Nephron progenitor cell (in vitro differentiated cells): ENCODE data around the gene SHB.

Experiments
- DNase-seq: peaks from one replicate; pipeline ENCODE4 v3.0.0; 2021
- H3K27ac Mint-ChIP-seq: 2 replicates; pipeline ENCODE4 v1.8.0; 2021; ENCODE audit warnings: mild to moderate bottlenecking, moderate library complexity, mixed read lengths
- H3K27me3 Mint-ChIP-seq: 2 replicates; pipeline ENCODE4 v1.8.0; 2021; ENCODE audit warnings: mild to moderate bottlenecking, low read depth, mixed read lengths; ENCODE audit not compliant: poor library complexity
- H3K36me3 Mint-ChIP-seq: 2 replicates; pipeline ENCODE4 v1.8.0; 2021; ENCODE audit warnings: low read depth, mixed read lengths
- H3K4me1 Mint-ChIP-seq: 2 replicates; pipeline ENCODE4 v1.8.0; 2021; ENCODE audit warnings: mixed read lengths
- H3K4me3 Mint-ChIP-seq: 2 replicates; pipeline ENCODE4 v1.8.0; 2021; ENCODE audit warnings: mild to moderate bottlenecking, moderate library complexity, mixed read lengths
- H3K9me3 Mint-ChIP-seq: 2 replicates; pipeline ENCODE4 v1.8.0; 2021; ENCODE audit warnings: mild to moderate bottlenecking, moderate library complexity, mixed read lengths
- TF ChIP-seq, protein P1 (sequence below): fragments of 200-600 bp; sonication (generic); IDR thresholded peaks from 2 replicates; pipeline ENCODE4 v1.5.0; 2021; ENCODE audit warnings: antibody characterized with exemption

SHB gene

DNA sequence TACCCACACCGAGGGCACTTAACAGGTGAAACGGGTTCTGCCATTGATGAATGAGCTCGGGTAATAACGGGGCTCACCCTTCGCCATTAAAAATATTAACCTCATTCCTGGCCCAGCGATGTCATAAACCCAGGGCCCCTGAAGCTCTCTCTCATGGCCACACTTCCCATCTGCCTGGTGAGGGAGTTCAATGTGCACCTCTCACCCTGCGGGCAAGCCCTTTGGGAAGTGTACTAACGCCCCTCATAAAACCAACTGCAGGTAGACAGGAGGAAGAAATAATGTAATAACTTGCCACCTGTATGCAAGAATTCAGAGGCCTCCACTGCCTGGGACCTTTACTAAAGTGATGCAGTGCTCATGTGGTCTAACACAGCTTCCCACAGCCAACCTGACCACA lies 35.1 kb downstream of the SHB start:
- Mint-ChIP-seq H3K27me3 (peaks cover 11% of the 10 kb centered on the region), H3K27ac (no peak overlapping the region), H3K4me3 (no peak overlapping the region), H3K4me1 (peaks cover 54% of the 10 kb centered on the region), H3K9me3 (no peaks in the 10 kb centered on the region), H3K36me3 (no peaks in the 10 kb centered on the region)
- DNase-seq, result no peak
- TF ChIP-seq, protein P1, sequence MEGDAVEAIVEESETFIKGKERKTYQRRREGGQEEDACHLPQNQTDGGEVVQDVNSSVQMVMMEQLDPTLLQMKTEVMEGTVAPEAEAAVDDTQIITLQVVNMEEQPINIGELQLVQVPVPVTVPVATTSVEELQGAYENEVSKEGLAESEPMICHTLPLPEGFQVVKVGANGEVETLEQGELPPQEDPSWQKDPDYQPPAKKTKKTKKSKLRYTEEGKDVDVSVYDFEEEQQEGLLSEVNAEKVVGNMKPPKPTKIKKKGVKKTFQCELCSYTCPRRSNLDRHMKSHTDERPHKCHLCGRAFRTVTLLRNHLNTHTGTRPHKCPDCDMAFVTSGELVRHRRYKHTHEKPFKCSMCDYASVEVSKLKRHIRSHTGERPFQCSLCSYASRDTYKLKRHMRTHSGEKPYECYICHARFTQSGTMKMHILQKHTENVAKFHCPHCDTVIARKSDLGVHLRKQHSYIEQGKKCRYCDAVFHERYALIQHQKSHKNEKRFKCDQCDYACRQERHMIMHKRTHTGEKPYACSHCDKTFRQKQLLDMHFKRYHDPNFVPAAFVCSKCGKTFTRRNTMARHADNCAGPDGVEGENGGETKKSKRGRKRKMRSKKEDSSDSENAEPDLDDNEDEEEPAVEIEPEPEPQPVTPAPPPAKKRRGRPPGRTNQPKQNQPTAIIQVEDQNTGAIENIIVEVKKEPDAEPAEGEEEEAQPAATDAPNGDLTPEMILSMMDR, result no peak

DNA sequence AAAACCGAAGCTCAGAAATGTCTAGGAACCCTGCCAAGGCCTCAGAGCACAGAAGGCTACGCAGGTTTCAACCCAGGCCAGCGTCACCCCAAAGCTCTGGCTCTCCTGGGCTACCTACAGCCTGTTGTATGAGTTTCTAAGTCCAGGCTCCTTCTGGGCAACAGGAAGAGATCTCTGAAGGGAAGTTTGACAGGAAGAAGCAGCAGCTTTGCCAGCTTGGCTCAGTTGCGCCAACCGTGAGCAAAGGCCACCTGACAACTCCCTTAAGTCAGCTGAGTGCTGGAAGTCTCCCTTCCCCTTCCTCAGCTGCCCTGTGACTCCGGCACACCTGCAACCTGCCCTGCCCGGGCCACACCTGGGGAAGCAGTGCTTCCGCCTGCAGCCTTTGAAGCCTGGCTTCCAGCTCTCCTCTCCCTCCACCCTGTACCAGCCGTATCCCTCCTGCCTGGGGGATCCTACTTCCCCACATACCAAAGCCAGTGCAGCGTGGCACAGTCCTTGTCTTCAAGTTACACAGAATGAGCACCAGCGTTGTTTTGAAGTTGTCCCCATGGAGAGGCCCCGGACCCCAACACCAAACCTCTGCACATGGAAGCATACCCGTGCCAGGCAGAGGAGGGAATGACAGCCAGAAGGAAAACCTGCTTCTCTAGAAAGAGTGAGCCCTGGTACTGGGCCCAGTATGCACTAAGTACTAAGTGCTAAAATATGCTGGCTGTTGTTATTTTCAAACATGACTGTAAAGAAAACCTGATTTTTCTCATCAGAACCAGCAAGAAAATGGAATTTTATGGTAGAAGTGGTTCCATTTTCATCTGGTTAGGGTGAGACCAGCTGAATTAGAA lies 36.5 kb downstream of the SHB start:
- peak; percentile 40 for DNase-seq
- H3K4me1 Mint-ChIP-seq, result peaks cover 49% of the 10 kb centered on the region
- TF ChIP-seq, protein P1, result no peak
- H3K9me3 Mint-ChIP-seq, result no peaks in the 10 kb centered on the region
- peak overlapping the region; percentile 47 for H3K4me3 Mint-ChIP-seq
- H3K27me3 Mint-ChIP-seq, result peaks cover 11% of the 10 kb centered on the region
- H3K36me3 Mint-ChIP-seq, result no peaks in the 10 kb centered on the region
- H3K27ac Mint-ChIP-seq, result no peak overlapping the region

DNA sequence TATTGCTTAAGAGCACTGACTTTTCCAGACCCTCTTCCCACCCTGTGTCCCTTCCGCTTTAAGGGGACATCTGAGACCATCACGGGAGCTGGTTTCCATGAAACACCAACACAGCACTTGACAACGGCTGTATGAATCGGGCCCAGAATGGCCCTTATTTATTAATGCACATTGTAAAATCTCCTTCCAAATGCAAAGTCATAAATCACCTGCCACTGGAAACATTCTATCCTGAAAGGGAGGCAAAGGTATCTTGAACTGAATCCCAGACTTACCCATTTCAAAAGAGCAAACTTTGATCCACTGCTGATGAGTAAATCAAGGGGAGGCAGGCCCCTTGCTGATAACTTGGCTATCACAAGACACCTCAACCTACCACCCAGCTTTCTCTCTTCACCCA lies 37.4 kb downstream of the SHB start:
- Mint-ChIP-seq H3K27ac (no peak overlapping the region), H3K36me3 (no peaks in the 10 kb centered on the region), H3K4me1 (peaks cover 49% of the 10 kb centered on the region), H3K9me3 (no peaks in the 10 kb centered on the region), H3K27me3 (peaks cover 11% of the 10 kb centered on the region), H3K4me3 (no peak overlapping the region)
- TF ChIP-seq, protein P1, result no peak
- no peak for DNase-seq

DNA sequence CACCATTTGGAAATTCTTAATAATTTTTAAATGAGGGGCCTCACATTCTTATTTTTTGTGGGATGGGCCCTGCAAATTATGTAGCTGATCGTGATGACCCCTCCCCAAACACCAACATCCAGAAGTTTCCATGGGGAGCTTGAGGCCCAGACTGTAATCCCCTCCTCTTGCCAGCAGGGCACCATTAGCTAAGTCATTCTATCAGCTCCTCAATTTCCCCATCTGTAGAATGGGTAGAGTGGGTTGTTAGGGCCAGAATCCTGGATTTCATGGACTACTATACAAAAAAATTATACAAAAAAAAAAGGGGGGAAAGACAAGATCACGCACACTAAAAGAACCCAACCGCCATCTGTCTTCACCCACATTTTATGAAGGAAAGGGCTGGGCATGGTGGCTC lies 38.4 kb downstream of the SHB start:
- DNase-seq, result no peak
- H3K27me3 Mint-ChIP-seq, result peaks cover 11% of the 10 kb centered on the region
- peaks cover 56% of the 10 kb centered on the region for H3K4me1 Mint-ChIP-seq
- TF ChIP-seq, protein P1, result no peak
- no peak overlapping the region for H3K4me3 Mint-ChIP-seq
- no peak overlapping the region for H3K27ac Mint-ChIP-seq
- H3K9me3 Mint-ChIP-seq, result no peaks in the 10 kb centered on the region
- H3K36me3 Mint-ChIP-seq, result no peaks in the 10 kb centered on the region

DNA sequence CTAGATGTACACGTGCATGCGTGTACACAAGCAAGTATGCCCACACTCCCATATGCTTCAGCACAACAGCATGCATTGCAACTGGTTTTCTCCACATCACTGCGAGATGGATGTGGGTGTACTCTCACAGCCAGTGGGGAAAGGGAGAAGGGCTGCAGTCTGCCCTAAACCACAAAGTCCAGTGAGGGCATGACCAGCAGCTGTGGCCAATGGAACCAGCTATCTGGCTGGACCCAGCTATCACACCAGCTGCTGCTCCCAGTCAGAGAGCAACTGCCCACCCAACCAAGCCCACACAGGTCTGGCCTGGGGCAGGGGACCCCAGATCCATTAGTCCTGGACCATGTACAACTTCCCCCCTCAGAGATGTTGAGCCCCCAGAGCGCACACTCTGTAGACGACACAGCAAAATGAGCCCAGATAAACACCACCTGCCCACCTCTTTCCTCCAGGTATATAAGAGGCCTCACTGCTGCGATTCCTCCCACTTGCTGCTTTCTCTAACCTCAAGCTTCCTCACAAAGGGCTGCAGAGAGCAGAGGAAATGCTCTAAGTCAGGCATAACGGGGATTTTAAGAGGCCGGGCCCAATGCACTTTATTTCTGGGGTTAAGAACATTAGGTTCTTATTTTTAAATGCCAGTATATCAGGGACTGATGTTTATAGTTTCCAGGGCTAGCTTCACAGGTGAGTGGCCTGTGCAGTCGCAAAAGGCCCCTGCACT lies 39.0 kb downstream of the SHB start:
- no peaks in the 10 kb centered on the region for H3K9me3 Mint-ChIP-seq
- TF ChIP-seq, protein P1, result no peak
- H3K4me3 Mint-ChIP-seq, result no peak overlapping the region
- peaks cover 61% of the 10 kb centered on the region for H3K4me1 Mint-ChIP-seq
- no peaks in the 10 kb centered on the region for H3K36me3 Mint-ChIP-seq
- peaks cover 11% of the 10 kb centered on the region for H3K27me3 Mint-ChIP-seq
- no peak overlapping the region for H3K27ac Mint-ChIP-seq
- no peak for DNase-seq
